KOPT-K1 (cell line): ENCODE measurements around the gene VPS4A.
"Not testable (repeated sequence)": the region's sequence is repeated elsewhere in the genome, so short reads cannot be mapped to it uniquely, and the experiment has no call there.

Experiments
- H3K27ac ChIP-seq: fragments of 200-600 bp; sonication (generic); 2 replicates; pipeline ENCODE4 v1.5.1; 2016; ENCODE audit warnings: antibody characterized with exemption, mild to moderate bottlenecking, low read depth, low read length; ENCODE audit not compliant: poor library complexity, severe bottlenecking
- H3K36me3 ChIP-seq: fragments of 200-600 bp; sonication (generic); 2 replicates; pipeline ENCODE4 v1.5.1; 2017; ENCODE audit warnings: antibody characterized with exemption, mild to moderate bottlenecking, low read length, moderate library complexity; ENCODE audit not compliant: insufficient read depth
- H3K9me3 ChIP-seq: fragments of 200-600 bp; sonication (generic); 2 replicates; pipeline ENCODE4 v1.5.1; 2017; ENCODE audit warnings: antibody characterized with exemption, low read length, mild to moderate bottlenecking; ENCODE audit not compliant: insufficient read depth, poor library complexity, severe bottlenecking

Gene VPS4A

GRCh38 chr16:69310653-69311532 lies at the start of gene VPS4A:
Gene VPS4A (plus strand): TSS chr16:69311350. CDS start chr16:69311512, 162 bp downstream.
- Histone ChIP-seq H3K36me3 (peaks cover 30% of the 10 kb centered on the region), H3K9me3 (no peaks in the 10 kb centered on the region), H3K27ac (peak within 1 kb of the TSS; percentile 88)

GRCh38 chr16:69266334-69267063 lies 44.7 kb upstream of the VPS4A start:
- peaks cover 25% of the 10 kb centered on the region for H3K36me3 ChIP-seq
- no peak overlapping the region for H3K27ac ChIP-seq

GRCh38 chr16:69267633-69268032 lies 43.5 kb upstream of the VPS4A start:
- Histone ChIP-seq H3K9me3 (no peaks in the 10 kb centered on the region), H3K36me3 (peaks cover 24% of the 10 kb centered on the region), H3K27ac (no peak overlapping the region)

More at GRCh38 chr16:69266334-69267063, 44.7 kb upstream of the VPS4A start:
- H3K9me3 ChIP-seq = no peaks in the 10 kb centered on the region

GRCh38 chr16:69270395-69270794 lies 40.8 kb upstream of the VPS4A start:
- Histone ChIP-seq H3K27ac (no peak overlapping the region), H3K9me3 (no peaks in the 10 kb centered on the region), H3K36me3 (peaks cover 11% of the 10 kb centered on the region)

- H3K27ac ChIP-seq = no peak overlapping the region
- peaks cover 11% of the 10 kb centered on the region for H3K36me3 ChIP-seq
- no peaks in the 10 kb centered on the region for H3K9me3 ChIP-seq
Measured at GRCh38 chr16:69270831-69271230, 40.3 kb upstream of the VPS4A start.

- Histone ChIP-seq H3K27ac (no peak overlapping the region), H3K36me3 (peaks cover 11% of the 10 kb centered on the region; the same call in 1 of the 2 replicates), H3K9me3 (no peaks in the 10 kb centered on the region)
Measured at GRCh38 chr16:69273009-69273408, 38.1 kb upstream of the VPS4A start.

GRCh38 chr16:69274699-69275235 lies 36.4 kb upstream of the VPS4A start:
- no peaks in the 10 kb centered on the region for H3K9me3 ChIP-seq
- H3K27ac ChIP-seq = no peak overlapping the region
- peaks cover 11% of the 10 kb centered on the region; the same call in 1 of the 2 replicates for H3K36me3 ChIP-seq

GRCh38 chr16:69276148-69277115 lies 34.7 kb upstream of the VPS4A start:
- peaks cover 4% of the 10 kb centered on the region; the same call in 1 of the 2 replicates for H3K36me3 ChIP-seq
- no peak overlapping the region for H3K27ac ChIP-seq
- no peaks in the 10 kb centered on the region for H3K9me3 ChIP-seq

- H3K36me3 ChIP-seq = no peaks in the 10 kb centered on the region
- H3K27ac ChIP-seq = no peak overlapping the region
- no peaks in the 10 kb centered on the region for H3K9me3 ChIP-seq
Measured at GRCh38 chr16:69277413-69277812, 33.7 kb upstream of the VPS4A start.

- Histone ChIP-seq H3K36me3 (peaks cover 28% of the 10 kb centered on the region), H3K9me3 (no peaks in the 10 kb centered on the region), H3K27ac (no peak overlapping the region)
Measured at GRCh38 chr16:69283851-69284250, 27.3 kb upstream of the VPS4A start.

- Histone ChIP-seq H3K36me3 (peaks cover 28% of the 10 kb centered on the region), H3K9me3 (no peaks in the 10 kb centered on the region), H3K27ac (no peak overlapping the region)
Measured at GRCh38 chr16:69285240-69285639, 25.9 kb upstream of the VPS4A start.

- H3K36me3 ChIP-seq = peaks cover 28% of the 10 kb centered on the region
- no peaks in the 10 kb centered on the region for H3K9me3 ChIP-seq
- H3K27ac ChIP-seq = no peak overlapping the region
Measured at GRCh38 chr16:69286941-69287713, 24.0 kb upstream of the VPS4A start.

GRCh38 chr16:69291657-69292056 lies 19.5 kb upstream of the VPS4A start:
- not testable (repeated sequence) for H3K36me3 ChIP-seq, H3K9me3 ChIP-seq, H3K27ac ChIP-seq

GRCh38 chr16:69293401-69293800 lies 17.7 kb upstream of the VPS4A start:
- Histone ChIP-seq H3K36me3 (no peaks in the 10 kb centered on the region), H3K9me3 (no peaks in the 10 kb centered on the region), H3K27ac (no peak overlapping the region)
